HUES48 (cell line): ENCODE data around the gene FIBP.

ENCODE experiments used
- H3K27ac ChIP-seq: one replicate; pipeline ENCODE4 v1.7.0; 2013; ENCODE audit warnings: low read depth, low read length, inconsistent platforms
- H3K27me3 ChIP-seq: 2 replicates; pipeline ENCODE4 v1.6.1; 2013; ENCODE audit warnings: mild to moderate bottlenecking, low read length; ENCODE audit not compliant: control insufficient read depth, insufficient read depth
- H3K36me3 ChIP-seq: 2 replicates; pipeline ENCODE4 v1.6.1; 2013; ENCODE audit warnings: low read length; ENCODE audit not compliant: control insufficient read depth, insufficient read depth
- H3K4me1 ChIP-seq: 2 replicates; pipeline ENCODE4 v1.6.1; 2013; ENCODE audit warnings: mild to moderate bottlenecking, low read length; ENCODE audit not compliant: control insufficient read depth, insufficient read depth
- H3K4me3 ChIP-seq: 2 replicates; pipeline ENCODE4 v1.5.1; 2013; ENCODE audit warnings: mild to moderate bottlenecking, low read depth, low read length
- H3K9ac ChIP-seq: 2 replicates; pipeline ENCODE4 v1.6.1; 2013; ENCODE audit warnings: mild to moderate bottlenecking, low read depth, low read length, moderate library complexity
- H3K9me3 ChIP-seq: 2 replicates; pipeline ENCODE4 v1.6.1; 2013; ENCODE audit warnings: low read length; ENCODE audit not compliant: control insufficient read depth, insufficient read depth

The FIBP gene

DNA sequence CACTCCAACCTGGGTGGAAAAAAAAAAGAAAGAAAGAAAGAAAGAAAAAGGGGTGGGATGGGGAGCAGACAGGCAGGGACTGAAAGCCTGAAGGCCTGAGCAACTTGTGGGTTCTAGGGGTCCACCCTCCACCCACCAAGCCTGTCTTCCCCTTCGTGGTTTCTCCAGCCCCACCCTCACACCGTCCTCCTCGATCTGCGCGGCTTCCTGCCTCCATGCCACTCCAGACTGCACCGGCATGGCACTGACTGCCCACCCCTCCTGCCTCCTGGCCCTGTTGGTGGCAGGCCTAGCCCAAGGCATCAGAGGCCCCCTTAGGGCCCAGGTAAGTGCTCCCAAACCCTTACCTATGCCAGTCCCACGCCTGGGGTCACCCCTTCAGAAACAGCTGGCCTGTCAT is 8.7 kb downstream of the FIBP start, which contains the start of gene CTSW:
Gene CTSW, plus strand, starts transcription at position 221 of the 400 bp plus-strand sequence. Its CDS starts 18 bp downstream, at position 239.
- Histone ChIP-seq H3K9me3 (no peaks in the 10 kb centered on the region), H3K9ac (no peak within 1 kb of the TSS), H3K27ac (no peak within 1 kb of the TSS), H3K4me1 (peaks cover 3% of the 10 kb centered on the region; the same call in 1 of the 2 replicates), H3K36me3 (peaks cover 26% of the 10 kb centered on the region), H3K27me3 (no peaks in the 10 kb centered on the region), H3K4me3 (no peak within 1 kb of the TSS)

DNA sequence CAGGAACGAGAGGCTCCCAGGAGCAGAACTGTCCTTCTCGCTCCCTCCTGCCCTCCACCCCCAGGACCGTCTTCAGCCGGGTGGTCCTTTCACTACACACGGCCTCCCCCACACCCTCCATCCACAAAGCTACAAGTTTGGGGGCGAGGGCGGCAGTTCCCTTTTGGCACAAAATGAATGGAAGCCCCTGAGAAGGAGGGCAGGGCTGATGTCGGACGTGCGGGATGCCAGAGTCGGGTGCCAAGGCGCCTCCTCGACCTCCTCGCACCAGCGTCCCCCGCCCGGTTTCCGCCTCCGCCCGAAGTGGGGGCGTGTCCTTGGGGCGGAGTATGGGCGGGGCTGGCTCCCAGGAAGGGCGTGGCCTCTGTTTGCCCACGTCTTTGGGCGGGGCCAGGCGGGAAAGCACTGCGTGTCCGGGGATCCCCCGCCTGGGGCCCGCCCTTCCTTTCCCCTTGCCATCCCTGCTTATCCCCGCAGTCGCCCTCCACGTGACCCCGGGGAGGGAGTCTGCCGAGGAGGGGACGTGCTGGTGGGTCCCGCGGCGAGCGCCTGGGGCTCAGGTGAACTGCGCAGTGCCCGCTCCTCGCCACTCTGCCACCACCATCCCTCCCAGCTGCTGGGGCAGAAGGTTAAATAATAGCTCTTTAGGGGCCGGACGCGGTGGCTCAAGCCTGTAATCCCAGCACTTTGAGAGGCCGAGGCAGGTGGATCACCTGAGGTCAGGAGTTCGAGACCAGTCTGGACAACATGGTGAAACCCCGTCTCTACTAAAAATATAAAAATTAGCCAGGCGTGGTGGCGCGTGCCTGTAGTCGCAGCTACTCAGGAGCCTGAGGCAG is 14.7 kb downstream of the FIBP start:
- no peaks in the 10 kb centered on the region for H3K36me3 ChIP-seq
- H3K4me1 ChIP-seq: no peaks in the 10 kb centered on the region
- H3K9me3 ChIP-seq: no peaks in the 10 kb centered on the region
- H3K27ac ChIP-seq: no peak overlapping the region
- H3K4me3 ChIP-seq: peak overlapping the region; percentile 67
- no peak overlapping the region for H3K9ac ChIP-seq
- no peaks in the 10 kb centered on the region; the same call in 1 of the 2 replicates for H3K27me3 ChIP-seq

- no peaks in the 10 kb centered on the region; the same call in 1 of the 2 replicates for H3K27me3 ChIP-seq
- no peaks in the 10 kb centered on the region for H3K36me3 ChIP-seq
- no peak within 1 kb of the TSS for H3K27ac ChIP-seq
- H3K4me1 ChIP-seq: no peaks in the 10 kb centered on the region
- H3K4me3 ChIP-seq: peak within 1 kb of the TSS; percentile 67
- no peak within 1 kb of the TSS for H3K9ac ChIP-seq
- no peaks in the 10 kb centered on the region for H3K9me3 ChIP-seq
Observed at GRCh38 chr11:65872586-65873317, 15.5 kb downstream of the FIBP start, which contains the start of gene EFEMP2. Gene EFEMP2, minus strand, starts transcription at chr11:65872800. Its CDS starts 446 bp downstream, at chr11:65872354.

DNA sequence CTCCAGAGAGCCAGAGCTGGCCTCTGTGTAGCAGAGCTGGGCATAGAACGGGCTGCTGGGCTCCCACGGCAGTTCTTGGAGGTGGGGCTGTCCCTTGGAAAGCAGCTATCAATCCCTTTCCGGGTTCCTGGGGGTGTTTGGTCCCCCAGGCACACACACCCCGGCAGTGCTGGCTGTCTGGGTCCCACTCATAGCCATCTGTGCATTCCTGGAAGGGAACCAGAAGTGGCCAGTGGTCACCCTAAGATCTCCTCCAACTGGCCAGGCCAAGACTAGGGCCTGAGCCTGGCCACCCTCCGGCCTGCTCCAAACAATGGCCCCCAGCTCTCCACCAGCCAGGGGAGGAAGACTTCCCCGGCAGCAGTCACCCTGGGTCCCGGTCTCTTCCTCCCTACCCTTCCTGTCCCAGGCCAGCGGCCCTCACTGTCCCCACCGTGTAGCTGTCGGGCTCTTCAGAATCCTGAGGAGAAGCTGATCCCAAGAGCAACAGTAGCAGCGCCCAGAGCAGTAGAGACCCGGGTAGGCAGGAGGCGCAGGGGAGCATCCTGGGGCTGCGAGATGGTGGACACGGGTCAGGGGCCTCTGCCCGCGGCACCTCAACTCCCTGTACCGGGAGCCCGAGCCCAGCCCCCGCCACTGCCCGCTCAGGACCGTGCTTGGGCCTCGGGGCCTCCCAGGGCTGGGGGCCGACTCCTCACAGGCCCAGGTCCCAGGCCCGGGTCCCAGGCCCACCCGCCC is 16.3 kb downstream of the FIBP start:
- Histone ChIP-seq H3K36me3 (0 out of 2 replicates have a peak, but pooled peaks cover 4% of the 10 kb centered on the region), H3K27ac (no peak overlapping the region), H3K9me3 (no peaks in the 10 kb centered on the region), H3K4me3 (peak overlapping the region; percentile 67; the same call in 1 of the 2 replicates), H3K27me3 (no peaks in the 10 kb centered on the region; the same call in 1 of the 2 replicates), H3K4me1 (0 out of 2 replicates have a peak, but pooled peaks cover 4% of the 10 kb centered on the region), H3K9ac (no peak overlapping the region)

DNA sequence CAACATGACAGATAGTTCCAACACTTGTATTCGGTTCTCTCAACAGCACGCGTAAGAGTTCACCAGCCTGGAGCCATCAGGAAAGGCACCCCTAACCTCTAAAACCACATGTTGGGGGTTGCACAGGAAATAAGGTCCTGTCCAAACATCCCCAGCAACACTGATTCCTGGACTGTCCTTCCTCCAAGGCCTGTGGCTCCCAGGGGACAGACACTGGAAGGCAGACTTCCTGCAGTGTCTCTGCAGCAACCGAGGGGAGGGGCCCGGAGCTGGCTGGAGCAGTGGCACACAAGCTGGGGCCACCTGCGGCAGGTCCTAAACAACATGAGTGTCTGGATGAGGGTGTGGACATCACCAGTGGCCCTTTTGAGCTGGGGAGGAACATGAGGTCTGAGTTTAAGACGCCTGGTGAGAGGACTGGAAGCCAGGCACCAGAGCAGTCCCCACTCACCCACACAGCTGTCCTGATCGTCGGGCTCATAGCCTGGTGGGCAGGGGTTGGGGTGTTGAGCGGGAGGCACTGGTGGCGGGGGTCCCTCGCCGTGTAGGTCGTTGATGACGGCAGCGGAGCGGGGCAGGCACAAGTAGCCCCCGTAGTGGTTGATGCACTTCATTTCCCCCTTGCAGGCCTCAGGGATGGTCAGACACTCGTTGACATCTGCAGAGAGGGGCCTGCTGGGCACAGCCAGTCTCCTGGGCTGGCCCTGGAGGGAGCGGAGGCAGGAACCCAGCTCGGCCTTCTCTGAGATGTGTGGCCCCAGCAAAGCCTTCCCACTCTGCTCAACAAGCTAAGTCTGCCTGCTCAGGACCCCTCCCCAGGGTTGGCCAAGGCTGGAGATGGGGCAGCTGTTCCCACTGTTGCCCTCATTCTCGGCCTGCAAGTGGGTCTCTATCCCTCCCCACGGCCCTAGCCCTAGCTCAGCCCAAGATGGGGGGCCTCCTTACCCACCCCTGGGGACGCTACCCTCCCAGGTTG is 17.3 kb downstream of the FIBP start:
- Histone ChIP-seq H3K4me1 (0 out of 2 replicates have a peak, but pooled peaks cover 4% of the 10 kb centered on the region), H3K36me3 (peaks cover 12% of the 10 kb centered on the region; the same call in 1 of the 2 replicates), H3K9ac (no peak overlapping the region), H3K4me3 (no peak overlapping the region), H3K9me3 (no peaks in the 10 kb centered on the region), H3K27ac (no peak overlapping the region), H3K27me3 (no peaks in the 10 kb centered on the region; the same call in 1 of the 2 replicates)

GRCh38 chr11:65870307-65870658 is 18.0 kb downstream of the FIBP start:
- Histone ChIP-seq H3K9me3 (no peaks in the 10 kb centered on the region), H3K4me3 (no peak overlapping the region), H3K27ac (no peak overlapping the region), H3K36me3 (peaks cover 19% of the 10 kb centered on the region), H3K9ac (no peak overlapping the region), H3K27me3 (no peaks in the 10 kb centered on the region; the same call in 1 of the 2 replicates), H3K4me1 (0 out of 2 replicates have a peak, but pooled peaks cover 4% of the 10 kb centered on the region)

DNA sequence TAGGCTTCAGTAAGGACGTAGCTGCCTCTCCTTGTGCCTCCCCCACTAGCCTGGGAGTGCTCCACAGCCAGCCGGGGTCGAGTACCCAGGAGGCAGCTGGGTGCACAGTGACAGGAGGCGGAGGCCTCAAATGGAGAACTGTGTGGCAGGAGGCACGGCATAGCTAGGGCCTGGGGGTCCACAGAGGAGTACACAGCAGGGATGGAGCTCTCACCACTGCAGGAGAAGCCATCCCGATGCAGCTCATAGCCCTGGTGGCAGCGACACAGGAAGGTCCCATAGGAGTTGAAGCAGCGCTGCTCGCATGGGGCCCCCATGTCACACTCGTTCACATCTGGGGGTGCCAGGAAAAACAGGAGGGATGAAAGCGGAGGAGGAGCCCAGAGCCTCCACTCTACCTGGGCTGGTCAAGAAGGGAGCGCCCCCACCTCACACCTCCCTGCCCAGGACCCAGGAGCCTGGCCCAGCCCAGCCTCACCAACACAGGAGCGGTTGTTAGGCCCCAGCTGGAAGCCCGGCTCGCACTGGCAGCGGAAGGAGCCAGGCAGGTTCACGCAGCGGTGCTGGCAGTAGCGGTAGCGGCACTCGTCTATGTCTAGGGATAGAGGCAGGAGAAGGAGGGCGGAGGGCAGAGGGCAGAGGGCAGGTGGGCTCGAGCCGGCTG is 18.5 kb downstream of the FIBP start:
- Histone ChIP-seq H3K27ac (no peak overlapping the region), H3K4me1 (0 out of 2 replicates have a peak, but pooled peaks cover 4% of the 10 kb centered on the region), H3K27me3 (no peaks in the 10 kb centered on the region; the same call in 1 of the 2 replicates), H3K4me3 (no peak overlapping the region), H3K36me3 (peaks cover 24% of the 10 kb centered on the region), H3K9ac (no peak overlapping the region), H3K9me3 (no peaks in the 10 kb centered on the region)

DNA sequence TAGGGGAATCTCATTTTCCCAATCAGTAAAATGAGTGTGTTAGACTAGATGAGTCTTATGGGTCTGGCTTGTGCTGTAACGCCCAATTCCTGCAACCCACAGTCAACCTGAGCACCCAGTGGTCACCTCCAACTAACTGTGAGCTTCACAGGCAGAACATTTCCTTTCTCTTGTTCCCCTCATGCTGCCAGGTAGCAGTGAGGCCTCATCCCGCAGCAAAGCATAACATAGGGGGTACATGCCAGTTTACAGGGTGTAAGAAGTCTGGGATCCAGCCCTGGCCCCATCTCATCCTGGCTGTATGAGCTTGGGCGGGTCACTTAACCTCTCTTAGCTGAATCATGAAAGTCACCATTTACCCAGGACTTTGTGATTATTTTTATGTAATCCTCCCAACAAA is 19.4 kb downstream of the FIBP start:
- Histone ChIP-seq H3K36me3 (peaks cover 33% of the 10 kb centered on the region), H3K4me3 (no peak overlapping the region), H3K27ac (no peak overlapping the region), H3K27me3 (no peaks in the 10 kb centered on the region; the same call in 1 of the 2 replicates), H3K9ac (no peak overlapping the region), H3K9me3 (no peaks in the 10 kb centered on the region), H3K4me1 (0 out of 2 replicates have a peak, but pooled peaks cover 4% of the 10 kb centered on the region)

GRCh38 chr11:65868076-65868667 is 20.1 kb downstream of the FIBP start:
- peaks cover 40% of the 10 kb centered on the region for H3K36me3 ChIP-seq

More at GRCh38 chr11:65868076-65868667, 20.1 kb downstream of the FIBP start:
- H3K4me1 ChIP-seq: 0 out of 2 replicates have a peak, but pooled peaks cover 4% of the 10 kb centered on the region
- no peak overlapping the region for H3K27ac ChIP-seq
- no peaks in the 10 kb centered on the region; the same call in 1 of the 2 replicates for H3K27me3 ChIP-seq
- H3K9ac ChIP-seq: no peak overlapping the region
- H3K9me3 ChIP-seq: no peaks in the 10 kb centered on the region
- peak overlapping the region; percentile 57 for H3K4me3 ChIP-seq
